ENCODE measurements around the gene SPATA13.

- TF ChIP-seq POLR2AphosphoS5 (IDR thresholded peaks at IDR 0.05; ENCODE audit: low read depth, low read length) (no peak), TAF1 (IDR thresholded peaks at IDR 0.05; ENCODE audit: borderline replicate concordance, insufficient read depth, low read length) (no peak), REST (IDR thresholded peaks at IDR 0.05; ENCODE audit: insufficient read depth in 1 of 2, low read depth in 2 of 2, low read length in 2 of 2) (no peak), SIN3A (IDR thresholded peaks at IDR 0.05; ENCODE audit: borderline replicate concordance, insufficient read depth, low read length) (no peak)
Measured at GRCh38 chr13:24209138-24209537, 48.6 kb downstream of the SPATA13 start.

Measured in PFSK-1 (cell line).